K562 (cell line): ENCODE data around the gene PROKR1. TPM values are rescaled to one million over a fixed set of nuclear protein-coding genes. Genes with fewer than 3 reads are reported as not detected.

Experiments used
- ATAC-seq: fragments of 200-7000 bp; cut with Tn5 transposase; 3 replicates; pipeline ENCODE4 v1.9.1; 2020; ENCODE audit warnings: moderate library complexity
- BruUV-seq: library from RNA; stranded (reverse); fragments of 400-500 nt; replicated peaks from 2 replicates; lab custom pipeline; 2021; lab: Mats Ljungman, UMichigan
- CTCF ChIA-PET: fragments of 300-600 bp; formaldehyde crosslinking; extraction: SDS; loops from one replicate; lab custom pipeline; 2021; ENCODE audit warnings: low intra/inter-chr PET ratio; lab: Yijun Ruan, JAX
- POLR2A ChIA-PET: fragments of 300-600, 350-650 bp; sonication (Branson Sonifier 250); formaldehyde crosslinking; extraction: SDS; loops from one replicate; lab custom pipeline; 2021; ENCODE audit warnings: antibody characterized with exemption, inconsistent platforms; lab: Yijun Ruan, JAX
- DNase-seq, 4 experiments: peaks; one replicate each; pipeline versions ENCODE4 v3.0.0 to v3.0.0-alpha.2; 2011 to 2018; ENCODE audit warnings: low spot score in 3 of 4, mixed read lengths in 3 of 4; ENCODE audit errors: extremely low read depth in 1 of 4
- FAIRE-seq: peaks from 2 replicates; lab custom pipeline; 2011; peaks lifted over from hg19 to GRCh38; lab: Jason Lieb, UNC
- H2AFZ ChIP-seq: 2 replicates; pipeline ENCODE4 v1.6.0; 2011; ENCODE audit warnings: low read depth, low read length, control low read depth, inconsistent platforms
- H3K27ac ChIP-seq: fragments of 200-600 bp; 3 replicates; pipeline ENCODE4 v1.8.0; 2011; ENCODE audit warnings: low read depth, mild to moderate bottlenecking, control low read depth, inconsistent platforms, low read length, moderate library complexity, mixed read lengths; ENCODE audit errors: extremely low read depth
- H3K27me3 ChIP-seq, 2 experiments: fragments of 300-600 bp in 1 of 2; 2 replicates in 1 of 2; 3 replicates in 1 of 2; pipeline versions ENCODE4 v1.6.0 to v1.8.0; 2011; ENCODE audit warnings: inconsistent platforms in 2 of 2, low read length in 2 of 2, mild to moderate bottlenecking in 1 of 2, mixed read lengths in 1 of 2, moderate library complexity in 1 of 2; ENCODE audit not compliant: control insufficient read depth in 2 of 2, insufficient read depth in 2 of 2
- H3K36me3 ChIP-seq: fragments of 300-600 bp; 3 replicates; pipeline ENCODE4 v1.8.0; 2011; ENCODE audit warnings: mild to moderate bottlenecking, low read length, inconsistent platforms; ENCODE audit not compliant: control insufficient read depth, insufficient read depth
- H3K4me1 ChIP-seq, 2 experiments: fragments of 200-600 bp in 1 of 2; replicated peaks in 1 of 2; 2 replicates in 1 of 2; 3 replicates in 1 of 2; pipeline versions ENCODE4 v1.5.1 to v1.8.0; 2011; ENCODE audit warnings: inconsistent platforms in 2 of 2, low read length in 2 of 2, mild to moderate bottlenecking in 1 of 2, mixed read lengths in 1 of 2, moderate library complexity in 1 of 2; ENCODE audit not compliant: control insufficient read depth in 2 of 2, insufficient read depth in 2 of 2
- H3K4me2 ChIP-seq: 2 replicates; pipeline ENCODE4 v1.6.1; 2011; ENCODE audit warnings: low read length, control low read depth, inconsistent platforms, mixed read lengths; ENCODE audit not compliant: insufficient read depth
- H3K4me3 ChIP-seq: fragments of 200-600 bp; sonication (generic), shearing (Covaris generic); 2 replicates; pipeline ENCODE4 v1.5.1; 2016; ENCODE audit warnings: control low read depth, inconsistent platforms
- H3K79me2 ChIP-seq: fragments of 200-600 bp; 3 replicates; pipeline ENCODE4 v1.8.0; 2011; ENCODE audit warnings: low read length, inconsistent platforms; ENCODE audit not compliant: control insufficient read depth, insufficient read depth
- H3K9ac ChIP-seq, 2 experiments: 2 replicates each; pipeline versions ENCODE4 v1.6.0 to v1.6.1; 2011; ENCODE audit warnings: low read depth in 2 of 2, low read length in 2 of 2, control low read depth in 1 of 2, inconsistent platforms in 1 of 2, mild to moderate bottlenecking in 1 of 2, mixed read lengths in 1 of 2; ENCODE audit not compliant: insufficient read depth in 1 of 2
- H3K9me1 ChIP-seq: one replicate; pipeline ENCODE4 v1.6.0; 2011; ENCODE audit warnings: inconsistent platforms, mild to moderate bottlenecking, low read length, moderate library complexity; ENCODE audit not compliant: control insufficient read depth, insufficient read depth
- H3K9me3 ChIP-seq: replicated peaks from 2 replicates; pipeline ENCODE4 v1.5.1; 2011; ENCODE audit warnings: low read depth, low read length, inconsistent platforms; ENCODE audit not compliant: control insufficient read depth, insufficient read depth
- H4K20me1 ChIP-seq: replicated peaks from 2 replicates; pipeline ENCODE4 v1.6.1; 2011; ENCODE audit warnings: low read length, inconsistent platforms, mixed read lengths; ENCODE audit not compliant: control insufficient read depth, insufficient read depth
- FOS ChIP-seq: IDR thresholded peaks from 3 replicates; pipeline ENCODE4 v1.6.1; 2011; ENCODE audit not compliant: insufficient read length; ENCODE audit errors: extremely low read depth
- FOXM1 ChIP-seq, 2 experiments: fragments of 450-650 bp in 1 of 2; sonication (generic) in 1 of 2; formaldehyde crosslinking in 1 of 2; IDR thresholded peaks; 2 replicates each; pipeline versions ENCODE4 v1.6.1 to v1.9.0; 2017 to 2022; ENCODE audit warnings: low read depth in 2 of 2, mild to moderate bottlenecking in 2 of 2, missing genetic modification reagents in 1 of 2, moderate library complexity in 1 of 2
- HDAC8 ChIP-seq: fragments of 450-650 bp; IDR thresholded peaks from 2 replicates; pipeline ENCODE4 v1.6.1; 2016; ENCODE audit warnings: mild to moderate bottlenecking, missing genetic modification characterization, moderate library complexity, missing compliant biosample characterization
- JUN ChIP-seq, 2 experiments: sonication (generic) in 1 of 2; formaldehyde crosslinking in 1 of 2; IDR thresholded peaks; 2 replicates each; pipeline versions ENCODE4 v1.6.1 to v1.8.0; 2012 to 2022; ENCODE audit warnings: borderline replicate concordance in 2 of 2, mild to moderate bottlenecking in 2 of 2, improper control_type of control experiment in 1 of 2, low read depth in 1 of 2, low read length in 1 of 2, missing genetic modification reagents in 1 of 2
- KLF1 ChIP-seq: fragments of 450-650 bp; IDR thresholded peaks from 2 replicates; pipeline ENCODE4 v1.6.1; 2016; ENCODE audit warnings: missing genetic modification characterization, missing compliant biosample characterization
- RAD21 ChIP-seq, 2 experiments: fragments of 250-450 bp in 1 of 2; fragments of 450-650 bp in 1 of 2; sonication (Bioruptor Pico) in 1 of 2; formaldehyde crosslinking in 1 of 2; IDR thresholded peaks in 1 of 2; conservative IDR thresholded peaks in 1 of 2; 2 replicates each; pipeline versions ENCODE4 v1.4.0 to v1.8.0; 2020 to 2022; ENCODE audit warnings: mild to moderate bottlenecking in 2 of 2, moderate library complexity in 1 of 2
- TEAD2 ChIP-seq: fragments of 450-650 bp; IDR thresholded peaks from 2 replicates; pipeline ENCODE4 v1.6.1; 2016; ENCODE audit warnings: missing genetic modification characterization, control low read depth, missing compliant biosample characterization
- TFAM ChIP-seq: fragments of 250-450 bp; sonication (Bioruptor Pico); conservative IDR thresholded peaks from 2 replicates; pipeline ENCODE4 v1.5.0; 2021; ENCODE audit warnings: mild to moderate bottlenecking, moderate library complexity
- YBX1 ChIP-seq: fragments of 450-650 bp; IDR thresholded peaks from 2 replicates; pipeline ENCODE4 v1.7.1; 2016; ENCODE audit warnings: mild to moderate bottlenecking
- WGBS: fragments of 100-300 bp; shearing (Covaris generic); methylation state at CpG from one replicate; pipeline ENCODE4 v1.1.6; 2016; ENCODE audit warnings: low coverage, mixed read lengths; ENCODE audit not compliant: insufficient coverage; ENCODE audit errors: missing lambda C conversion rate; 5-methylcytosine and 5-hydroxymethylcytosine counted together
- in situ Hi-C: fragments of 300-500 bp; cut with MboI; formaldehyde crosslinking; loops from 4 replicates; pipeline ENCODE4 v1.15.0; 2018; ENCODE audit warnings: inconsistent platforms, mixed read lengths
- intact Hi-C: fragments of 100-400 bp; cut with micrococcal nuclease; formaldehyde crosslinking; loops from 2 replicates; pipeline ENCODE4 v1.14.2; 2022
- polyA plus RNA-seq, 8 experiments: library from polyadenylated mRNA; depleted of rRNA in 4 of 8; stranded (reverse) in 5 of 8; unstranded in 3 of 8; fragments of >200 nt; fragmentation: Nextera tagmentation in 2 of 8; fragmentation: Illumina TruSeq in 1 of 8; extraction: Ambion mirVana in 2 of 8; extraction: Trizol in 1 of 8; gene quantifications; 2 replicates each; pipeline versions ENCODE4 v1.2.1 to v1.2.3, GENCODE V29; 2011 to 2014; ENCODE audit warnings: inconsistent platforms in 1 of 8, missing spikeins in 1 of 8
- total RNA-seq, 7 experiments: library from RNA; depleted of rRNA in 6 of 7; stranded (reverse); fragments of >200 nt in 6 of 7; fragmentation: Illumina TruSeq in 2 of 7; extraction: Trizol in 2 of 7; gene quantifications; 2 replicates each; pipeline versions ENCODE4 v1.2.1 to v1.2.3, GENCODE V29; 2011 to 2021; ENCODE audit warnings: low replicate concordance in 1 of 7
- TF ChIP-seq, protein P1 (sequence below), 3 experiments: IDR thresholded peaks in 2 of 3; conservative IDR thresholded peaks in 1 of 3; 2 replicates each; pipeline ENCODE4 v1.5.1; 2011 to 2012; ENCODE audit warnings: low read length in 3 of 3, mild to moderate bottlenecking in 3 of 3, control low read depth in 2 of 3, improper control_type of control experiment in 1 of 3, inconsistent platforms in 1 of 3, low read depth in 1 of 3, mixed read lengths in 1 of 3, moderate library complexity in 1 of 3; ENCODE audit not compliant: insufficient read depth in 2 of 3
- TF ChIP-seq, protein P2 (sequence below): fragments of 450-650 bp; IDR thresholded peaks from 2 replicates; pipeline ENCODE4 v1.6.1; 2016; ENCODE audit warnings: mild to moderate bottlenecking

Gene PROKR1
- total and polyA plus RNA-seq, 9 of the 15 experiments (the other 6 are each of a cell fraction or from before 2014, with no cell fraction given): 0.01 to 0.18 (median 0.09) TPM; not detected in 1

DNA sequence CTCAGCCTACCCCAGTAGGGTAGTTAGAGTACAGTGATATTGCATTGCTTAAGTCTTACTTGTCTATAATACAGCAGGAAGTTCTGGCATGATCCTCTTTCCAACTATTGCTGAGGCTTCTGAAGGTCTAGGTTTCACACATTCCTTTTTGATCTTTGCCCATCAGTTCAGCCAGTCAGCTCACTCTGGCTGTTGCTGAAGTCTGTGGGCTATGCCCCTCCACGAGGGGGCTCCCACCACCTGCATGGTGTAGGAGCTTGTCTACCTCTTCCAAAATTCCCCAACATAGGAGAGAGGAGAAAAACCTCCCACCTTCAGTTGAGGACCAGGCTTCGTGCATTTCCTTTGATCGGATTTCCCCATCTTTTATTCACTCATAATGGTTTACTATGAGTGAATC lies 26.3 kb downstream of the PROKR1 start:
- intact Hi-C loops: no loop called here

More for the DNA sequence above, 26.3 kb downstream of the PROKR1 start:
- ChIA-PET POLR2A (interaction anchor here (1.1 to 1.4 kb wide), 2 partner anchors 16 to 18 kb away, joined by 3 read pairs; no protein-coding TSS in a partner anchor), CTCF (no interaction called here)
- no peak overlapping the region for H3K4me3 ChIP-seq
- H3K9ac ChIP-seq: no peak overlapping the region
- H3K79me2 ChIP-seq: no peaks in the 10 kb centered on the region
- H3K36me3 ChIP-seq: no peaks in the 10 kb centered on the region
- in situ Hi-C loops: no loop called here
- no peak for TF ChIP-seq KLF1 (tag)
- TF ChIP-seq FOS: no peak
- TF ChIP-seq, protein P1, sequence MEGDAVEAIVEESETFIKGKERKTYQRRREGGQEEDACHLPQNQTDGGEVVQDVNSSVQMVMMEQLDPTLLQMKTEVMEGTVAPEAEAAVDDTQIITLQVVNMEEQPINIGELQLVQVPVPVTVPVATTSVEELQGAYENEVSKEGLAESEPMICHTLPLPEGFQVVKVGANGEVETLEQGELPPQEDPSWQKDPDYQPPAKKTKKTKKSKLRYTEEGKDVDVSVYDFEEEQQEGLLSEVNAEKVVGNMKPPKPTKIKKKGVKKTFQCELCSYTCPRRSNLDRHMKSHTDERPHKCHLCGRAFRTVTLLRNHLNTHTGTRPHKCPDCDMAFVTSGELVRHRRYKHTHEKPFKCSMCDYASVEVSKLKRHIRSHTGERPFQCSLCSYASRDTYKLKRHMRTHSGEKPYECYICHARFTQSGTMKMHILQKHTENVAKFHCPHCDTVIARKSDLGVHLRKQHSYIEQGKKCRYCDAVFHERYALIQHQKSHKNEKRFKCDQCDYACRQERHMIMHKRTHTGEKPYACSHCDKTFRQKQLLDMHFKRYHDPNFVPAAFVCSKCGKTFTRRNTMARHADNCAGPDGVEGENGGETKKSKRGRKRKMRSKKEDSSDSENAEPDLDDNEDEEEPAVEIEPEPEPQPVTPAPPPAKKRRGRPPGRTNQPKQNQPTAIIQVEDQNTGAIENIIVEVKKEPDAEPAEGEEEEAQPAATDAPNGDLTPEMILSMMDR (IDR thresholded peaks at IDR 0.05 in 2 of 3, conservative IDR thresholded peaks at IDR 0.05 in 1 of 3; ENCODE audit: insufficient read depth in 2 of 3, low read depth in 1 of 3, low read length in 3 of 3): peak in 2 of 3 experiments; percentile 9 to 19; a peak in 2 of 6 replicates
- peak in 1 of 2 experiments; percentile 25; a peak in 1 of 4 replicates for TF ChIP-seq RAD21 (CRISPR knock-in tag; conservative IDR thresholded peaks at IDR 0.05 in 1 of 2, IDR thresholded peaks at IDR 0.05 in 1 of 2)
- TF ChIP-seq FOXM1 (IDR thresholded peaks at IDR 0.05; ENCODE audit: low read depth): no peak
- no peak for TF ChIP-seq FOXM1 (CRISPR knock-in tag; IDR thresholded peaks at IDR 0.05; ENCODE audit: low read depth)
- TF ChIP-seq TEAD2 (tag): no peak
- TF ChIP-seq JUN (IDR thresholded peaks at IDR 0.05; ENCODE audit: borderline replicate concordance, low read depth, low read length): no peak
- TF ChIP-seq JUN (CRISPR knock-in tag; IDR thresholded peaks at IDR 0.05; ENCODE audit: borderline replicate concordance): no peak
- no peak for TF ChIP-seq TFAM (CRISPR knock-in tag)
- TF ChIP-seq YBX1: no peak
- TF ChIP-seq HDAC8 (tag): no peak
- TF ChIP-seq, protein P2, sequence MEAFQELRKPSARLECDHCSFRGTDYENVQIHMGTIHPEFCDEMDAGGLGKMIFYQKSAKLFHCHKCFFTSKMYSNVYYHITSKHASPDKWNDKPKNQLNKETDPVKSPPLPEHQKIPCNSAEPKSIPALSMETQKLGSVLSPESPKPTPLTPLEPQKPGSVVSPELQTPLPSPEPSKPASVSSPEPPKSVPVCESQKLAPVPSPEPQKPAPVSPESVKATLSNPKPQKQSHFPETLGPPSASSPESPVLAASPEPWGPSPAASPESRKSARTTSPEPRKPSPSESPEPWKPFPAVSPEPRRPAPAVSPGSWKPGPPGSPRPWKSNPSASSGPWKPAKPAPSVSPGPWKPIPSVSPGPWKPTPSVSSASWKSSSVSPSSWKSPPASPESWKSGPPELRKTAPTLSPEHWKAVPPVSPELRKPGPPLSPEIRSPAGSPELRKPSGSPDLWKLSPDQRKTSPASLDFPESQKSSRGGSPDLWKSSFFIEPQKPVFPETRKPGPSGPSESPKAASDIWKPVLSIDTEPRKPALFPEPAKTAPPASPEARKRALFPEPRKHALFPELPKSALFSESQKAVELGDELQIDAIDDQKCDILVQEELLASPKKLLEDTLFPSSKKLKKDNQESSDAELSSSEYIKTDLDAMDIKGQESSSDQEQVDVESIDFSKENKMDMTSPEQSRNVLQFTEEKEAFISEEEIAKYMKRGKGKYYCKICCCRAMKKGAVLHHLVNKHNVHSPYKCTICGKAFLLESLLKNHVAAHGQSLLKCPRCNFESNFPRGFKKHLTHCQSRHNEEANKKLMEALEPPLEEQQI: no peak
- H3K27ac ChIP-seq: no peak overlapping the region
- ATAC-seq (no peak; the same call in 2 of the 3 replicates), FAIRE-seq (no peak), DNase-seq (no peak)
- 41% methylated on average over 3 of the region's 3 CpGs for WGBS
- no peak overlapping the region for H3K4me2 ChIP-seq
- no peaks in the 10 kb centered on the region for H3K27me3 ChIP-seq
- H4K20me1 ChIP-seq: no peaks in the 10 kb centered on the region
- H3K9me1 ChIP-seq: no peaks in the 10 kb centered on the region
- H3K9me3 ChIP-seq: no peaks in the 10 kb centered on the region
- no peaks in the 10 kb centered on the region; a peak in 1 of 5 replicates for H3K4me1 ChIP-seq
- no TSS peak for BruUV-seq
- H2AFZ ChIP-seq: no peak overlapping the region
